Activated CD8-positive, alpha-beta memory T cell treated with anti-CD3 and anti-CD28 coated beads, Interleukin-2, amount 50 U/mL, for 48 hours (primary cell): Measurements from ENCODE around the gene CERS5.

ENCODE experiments used
- DNase-seq: peaks from one replicate; pipeline ENCODE4 v3.0.0-alpha.2; 2020

The CERS5 gene

GRCh38 chr12:50167049-50167828 is at the start of gene CERS5:
CERS5 (minus strand) TSS chr12:50167369; CDS start chr12:50167297, 72 bp downstream.
- peak; percentile 97 for DNase-seq

- no peak for DNase-seq
Measured at GRCh38 chr12:50215033-50215432, 47.9 kb upstream of the CERS5 start.

GRCh38 chr12:50214018-50214417 is 46.8 kb upstream of the CERS5 start:
- DNase-seq, result no peak

GRCh38 chr12:50213439-50213838 is 46.3 kb upstream of the CERS5 start:
- DNase-seq, result no peak

GRCh38 chr12:50212071-50212467 is 44.9 kb upstream of the CERS5 start:
- no peak for DNase-seq

- no peak for DNase-seq
Measured at GRCh38 chr12:50211392-50212070, 44.4 kb upstream of the CERS5 start.

- DNase-seq, result no peak
Measured at GRCh38 chr12:50207424-50207823, 40.3 kb upstream of the CERS5 start.

- DNase-seq, result no peak
Measured at GRCh38 chr12:50205648-50206047, 38.5 kb upstream of the CERS5 start.

- DNase-seq, result no peak
Measured at GRCh38 chr12:50203691-50204090, 36.5 kb upstream of the CERS5 start.

GRCh38 chr12:50201987-50202521 is 34.9 kb upstream of the CERS5 start:
- no peak for DNase-seq

- no peak for DNase-seq
Measured at GRCh38 chr12:50200552-50201273, 33.5 kb upstream of the CERS5 start.

GRCh38 chr12:50198829-50199228 is 31.7 kb upstream of the CERS5 start:
- DNase-seq, result no peak

- DNase-seq, result no peak
Measured at GRCh38 chr12:50197297-50197727, 30.1 kb upstream of the CERS5 start.

GRCh38 chr12:50196537-50196936 is 29.4 kb upstream of the CERS5 start:
- DNase-seq, result no peak

GRCh38 chr12:50195832-50196231 is 28.7 kb upstream of the CERS5 start:
- no peak for DNase-seq

GRCh38 chr12:50192908-50193307 is 25.7 kb upstream of the CERS5 start:
- no peak for DNase-seq

- DNase-seq, result no peak
Measured at GRCh38 chr12:50192236-50192635, 25.1 kb upstream of the CERS5 start.

- no peak for DNase-seq
Measured at GRCh38 chr12:50190859-50191258, 23.7 kb upstream of the CERS5 start.

- DNase-seq, result no peak
Measured at GRCh38 chr12:50188875-50189575, 21.9 kb upstream of the CERS5 start.

GRCh38 chr12:50188241-50188781 is 21.1 kb upstream of the CERS5 start:
- no peak for DNase-seq

- peak; percentile 66 for DNase-seq
Measured at GRCh38 chr12:50187084-50187900, 20.1 kb upstream of the CERS5 start.

- no peak for DNase-seq
Measured at GRCh38 chr12:50186681-50187080, 19.5 kb upstream of the CERS5 start.
